Keratinocyte (primary cell): ENCODE data around the gene SEMA3A. TPM values are rescaled to one million over a fixed set of nuclear protein-coding genes. Genes with fewer than 3 reads are reported as not detected.

Source experiments
- DNase-seq: peaks from one replicate; pipeline ENCODE4 v3.0.0-alpha.2; 2011; ENCODE audit warnings: low read depth, missing footprints, low spot score
- FAIRE-seq: peaks from 2 replicates; lab custom pipeline; 2011; peaks lifted over from hg19 to GRCh38; lab: Jason Lieb, UNC
- H2AFZ ChIP-seq: 2 replicates; pipeline ENCODE4 v1.6.0; 2012; ENCODE audit warnings: low read length, control low read depth, inconsistent platforms; ENCODE audit not compliant: control insufficient read depth
- H3K27ac ChIP-seq: 2 replicates; pipeline ENCODE4 v1.5.1; 2011; ENCODE audit warnings: low read length; ENCODE audit not compliant: control insufficient read depth, insufficient read depth
- H3K27me3 ChIP-seq: 3 replicates; pipeline ENCODE4 v1.6.0; 2011; ENCODE audit warnings: low read length; ENCODE audit not compliant: control insufficient read depth, insufficient read depth; ENCODE audit errors: extremely low read depth
- H3K36me3 ChIP-seq, 2 experiments: 2 replicates in 1 of 2; 3 replicates in 1 of 2; pipeline ENCODE4 v1.5.1; 2011; ENCODE audit warnings: low read length in 2 of 2, mild to moderate bottlenecking in 1 of 2; ENCODE audit not compliant: control insufficient read depth in 2 of 2, insufficient read depth in 2 of 2; ENCODE audit errors: extremely low read depth in 1 of 2
- H3K4me1 ChIP-seq: 3 replicates; pipeline ENCODE4 v1.5.1; 2011; ENCODE audit warnings: low read length; ENCODE audit not compliant: control insufficient read depth, insufficient read depth; ENCODE audit errors: extremely low read depth
- H3K4me2 ChIP-seq: 3 replicates; pipeline ENCODE4 v1.6.0; 2011; ENCODE audit warnings: low read depth, low read length; ENCODE audit not compliant: control insufficient read depth, insufficient read depth; ENCODE audit errors: extremely low read depth
- H3K4me3 ChIP-seq, 3 experiments: fragments of 200-600 bp in 1 of 3; sonication (generic) in 1 of 3; 2 replicates in 2 of 3; 3 replicates in 1 of 3; pipeline ENCODE4 v1.5.1; 2011 to 2016; ENCODE audit warnings: low read length in 3 of 3, mild to moderate bottlenecking in 3 of 3, control low read depth in 2 of 3, inconsistent platforms in 1 of 3, low read depth in 1 of 3, mixed read lengths in 1 of 3, mixed run types in 1 of 3, moderate library complexity in 1 of 3; ENCODE audit not compliant: control insufficient read depth in 2 of 3, insufficient read depth in 2 of 3; ENCODE audit errors: extremely low read depth in 1 of 3
- H3K79me2 ChIP-seq: 2 replicates; pipeline ENCODE4 v1.6.0; 2012; ENCODE audit warnings: low read length; ENCODE audit not compliant: control insufficient read depth, insufficient read depth
- H3K9ac ChIP-seq: 3 replicates; pipeline ENCODE4 v1.6.0; 2011; ENCODE audit warnings: low read length; ENCODE audit not compliant: control insufficient read depth, insufficient read depth; ENCODE audit errors: extremely low read depth
- H3K9me1 ChIP-seq: 3 replicates; pipeline ENCODE4 v1.6.0; 2011; ENCODE audit warnings: low read length; ENCODE audit not compliant: control insufficient read depth, insufficient read depth; ENCODE audit errors: extremely low read depth
- H3K9me3 ChIP-seq: 2 replicates; pipeline ENCODE4 v1.5.1; 2012; ENCODE audit warnings: low read depth, low read length; ENCODE audit not compliant: control insufficient read depth
- H4K20me1 ChIP-seq: 3 replicates; pipeline ENCODE4 v1.6.0; 2011; ENCODE audit warnings: low read length; ENCODE audit not compliant: control insufficient read depth, insufficient read depth; ENCODE audit errors: extremely low read depth
- CTCF ChIP-seq, 3 experiments: IDR thresholded peaks in 1 of 3; conservative IDR thresholded peaks in 1 of 3; optimal IDR thresholded peaks in 1 of 3; 2 replicates in 2 of 3; 3 replicates in 1 of 3; pipeline versions ENCODE3 to v1.5.1; 2011; ENCODE audit warnings: low read length in 3 of 3, mild to moderate bottlenecking in 3 of 3, moderate library complexity in 2 of 3, control low read depth in 1 of 3, inconsistent platforms in 1 of 3; ENCODE audit not compliant: insufficient read depth in 2 of 3; ENCODE audit errors: extremely low read depth in 1 of 3
- EZH2 ChIP-seq: IDR thresholded peaks from one replicate; pipeline ENCODE4 v1.6.1; 2012; ENCODE audit warnings: inconsistent platforms, mild to moderate bottlenecking, low read length, moderate library complexity
- dilution Hi-C: fragments of 300-500 bp; cut with MboI; formaldehyde crosslinking; loops from one replicate; pipeline ENCODE4 v1.7.0; 2020; ENCODE audit warnings: low sequenced_read_pairs; ENCODE audit not compliant: extremely low pct_ligation_motif_present
- polyA plus RNA-seq, 5 experiments: library from polyadenylated mRNA; depleted of rRNA in 3 of 5; stranded (reverse) in 3 of 5; stranded (forward) in 1 of 5; unstranded in 1 of 5; fragments of >200 nt; gene quantifications; 1 replicate in 1 of 5; 2 replicates in 3 of 5; 3 replicates in 1 of 5; pipeline versions ENCODE4 v1.2.1 to v1.2.3, GENCODE V29; 2011 to 2012; ENCODE audit warnings: missing spikeins in 2 of 5, low read depth in 1 of 5, low replicate concordance in 1 of 5

The SEMA3A gene
- polyA plus RNA-seq, 1 donor (not counting 4 experiments of a cell fraction or from before 2014, with no cell fraction given), result 2.1 TPM

- dilution Hi-C loops, result no loop called here
- H3K4me1 ChIP-seq, result no peaks in the 10 kb centered on the region
- H3K4me3 ChIP-seq, result no peak overlapping the region
- TF ChIP-seq EZH2, result no peak
- TF ChIP-seq CTCF (optimal IDR thresholded peaks at IDR 0.05 in 1 of 3, IDR thresholded peaks at IDR 0.05 in 1 of 3, conservative IDR thresholded peaks at IDR 0.05 in 1 of 3; ENCODE audit: extremely low read depth in 1 of 3, insufficient read depth in 2 of 3, low read length in 3 of 3), result no peak
- no peak for FAIRE-seq
- H3K27me3 ChIP-seq, result no peaks in the 10 kb centered on the region
- H3K9me1 ChIP-seq, result no peaks in the 10 kb centered on the region
- H3K27ac ChIP-seq, result no peak overlapping the region
- H4K20me1 ChIP-seq, result no peaks in the 10 kb centered on the region
- no peak overlapping the region for H2AFZ ChIP-seq
- H3K79me2 ChIP-seq, result no peaks in the 10 kb centered on the region
- DNase-seq, result no peak
- no peak overlapping the region for H3K4me2 ChIP-seq
- H3K9ac ChIP-seq, result no peak overlapping the region
- H3K36me3 ChIP-seq, result no peaks in the 10 kb centered on the region
- no peaks in the 10 kb centered on the region for H3K9me3 ChIP-seq
Measured at GRCh38 chr7:83984591-83984990, 210.0 kb downstream of the SEMA3A start.

DNA sequence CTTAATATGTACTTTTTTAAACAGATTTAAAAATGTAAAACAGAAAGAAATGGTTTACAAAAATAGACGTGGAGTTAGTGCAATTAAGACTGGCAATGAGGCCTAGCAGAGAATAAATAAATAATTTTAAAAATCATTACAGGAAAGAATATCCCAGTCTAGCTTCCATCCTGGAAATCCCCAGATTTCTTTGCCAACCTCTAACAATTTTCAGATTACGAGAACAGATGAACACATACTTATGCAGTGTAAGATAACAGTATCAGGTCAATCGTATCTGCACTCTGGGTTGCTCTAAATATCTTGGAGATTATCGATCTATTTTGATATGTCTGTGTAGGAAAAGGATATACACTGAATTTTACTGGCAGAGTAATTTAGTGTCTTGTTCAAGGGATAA lies 210.5 kb downstream of the SEMA3A start:
- dilution Hi-C loops, result no loop called here
- Histone ChIP-seq H2AFZ (peak overlapping the region; percentile 55), H3K4me3 (no peak overlapping the region), H3K4me2 (no peak overlapping the region), H3K79me2 (no peaks in the 10 kb centered on the region), H3K27ac (no peak overlapping the region), H3K9ac (no peak overlapping the region), H3K9me1 (no peaks in the 10 kb centered on the region), H3K27me3 (no peaks in the 10 kb centered on the region), H3K4me1 (no peaks in the 10 kb centered on the region), H3K36me3 (no peaks in the 10 kb centered on the region), H4K20me1 (no peaks in the 10 kb centered on the region), H3K9me3 (no peaks in the 10 kb centered on the region)
- no peak for TF ChIP-seq EZH2
- TF ChIP-seq CTCF (optimal IDR thresholded peaks at IDR 0.05 in 1 of 3, IDR thresholded peaks at IDR 0.05 in 1 of 3, conservative IDR thresholded peaks at IDR 0.05 in 1 of 3; ENCODE audit: extremely low read depth in 1 of 3, insufficient read depth in 2 of 3, low read length in 3 of 3), result no peak
- FAIRE-seq (no peak), DNase-seq (no peak)
